H1 (cell line): ENCODE results near the gene RGS11. TPM values are rescaled to one million over a fixed set of nuclear protein-coding genes. Genes with fewer than 3 reads are reported as not detected.

Source experiments
- CHD7 ChIP-seq: fragments of 300-600 bp; sonication (generic); IDR thresholded peaks from 2 replicates; pipeline ENCODE4 v1.7.1; 2012; ENCODE audit warnings: low read length, moderate library complexity, mild to moderate bottlenecking, inconsistent platforms; ENCODE audit not compliant: insufficient replicate concordance
- polyA plus RNA-seq, 7 experiments: library from polyadenylated mRNA; depleted of rRNA in 3 of 7; stranded (reverse) in 5 of 7; unstranded in 2 of 7; fragments of >200 nt in 5 of 7; fragments of 200-250 nt in 2 of 7; gene quantifications; 1 replicate in 5 of 7; 2 replicates in 1 of 7; 4 replicates in 1 of 7; pipeline versions ENCODE4 v1.2.1 to v1.2.3, GENCODE V29; 2011 to 2013; ENCODE audit warnings: missing spikeins in 2 of 7, mixed read lengths in 2 of 7
- total RNA-seq: library from RNA; stranded (reverse); fragmentation: NEBNext Ultra II Directional; extraction: Animal tissue kit (Norgen Biotek cat#: 25700); gene quantifications from 2 replicates; pipeline ENCODE4 v1.2.1, GENCODE V29; 2021

Gene RGS11
- total and polyA plus RNA-seq, 2 of the 8 experiments (the other 6 are each of a cell fraction or from before 2014, with no cell fraction given): 0.84 to 1.2 TPM

- TF ChIP-seq CHD7: no peak
- TF ChIP-seq, all 59 proteins: peak for 1
Observed at GRCh38 chr16:266258-267164, 9.2 kb downstream of the RGS11 start (continued).
